GM23338 (cell line): ENCODE data around the gene PLEKHA8. TPM values are rescaled to one million over a fixed set of nuclear protein-coding genes. Genes with fewer than 3 reads are reported as not detected.

Experiments used
- ATAC-seq: fragments of 200-7000 bp; cut with Tn5 transposase; 3 replicates; pipeline ENCODE4 v1.9.1; 2020
- DNase-seq: peaks from one replicate; pipeline ENCODE4 v3.0.0-alpha.2; 2015; ENCODE audit warnings: low spot score
- H2AFZ ChIP-seq: fragments of 200-600 bp; sonication (generic); 2 replicates; pipeline ENCODE4 v1.8.0; 2016; ENCODE audit warnings: antibody characterized with exemption, mild to moderate bottlenecking, moderate library complexity
- H3F3A ChIP-seq: fragments of 200-600 bp; sonication (generic); replicated peaks from 2 replicates; pipeline ENCODE4 v1.8.0; 2017; ENCODE audit warnings: antibody characterized with exemption, mixed run types, low read depth
- H3K27ac ChIP-seq: fragments of 200-600 bp; sonication (generic); 2 replicates; pipeline ENCODE4 v1.6.1; 2016; ENCODE audit warnings: low read depth
- H3K27me3 ChIP-seq: fragments of 200-600 bp; sonication (generic); 2 replicates; pipeline ENCODE4 v1.8.0; 2016; ENCODE audit warnings: mild to moderate bottlenecking, mixed run types, moderate library complexity; ENCODE audit not compliant: insufficient read depth
- H3K36me3 ChIP-seq: fragments of 200-600 bp; sonication (generic); 2 replicates; pipeline ENCODE4 v1.8.0; 2016; ENCODE audit warnings: mild to moderate bottlenecking; ENCODE audit not compliant: insufficient read depth
- H3K4me1 ChIP-seq: fragments of 200-600 bp; sonication (generic); 2 replicates; pipeline ENCODE4 v1.8.0; 2016; ENCODE audit warnings: mild to moderate bottlenecking, moderate library complexity; ENCODE audit not compliant: insufficient read depth
- H3K4me2 ChIP-seq: fragments of 200-600 bp; sonication (generic); 2 replicates; pipeline ENCODE4 v1.7.1; 2017; ENCODE audit warnings: mixed run types
- H3K4me3 ChIP-seq: fragments of 200-600 bp; sonication (generic); 2 replicates; pipeline ENCODE4 v1.6.1; 2016; ENCODE audit warnings: mixed run types
- H3K79me2 ChIP-seq: fragments of 200-600 bp; sonication (generic); replicated peaks from 2 replicates; pipeline ENCODE4 v1.8.0; 2017; ENCODE audit warnings: mild to moderate bottlenecking; ENCODE audit not compliant: insufficient read depth
- H3K9me2 ChIP-seq: fragments of 200-600 bp; sonication (generic); 2 replicates; pipeline ENCODE4 v1.8.0; 2017; ENCODE audit not compliant: insufficient read depth
- H4K20me1 ChIP-seq: fragments of 200-600 bp; sonication (generic); replicated peaks from 2 replicates; pipeline ENCODE4 v1.8.0; 2017; ENCODE audit warnings: mild to moderate bottlenecking; ENCODE audit not compliant: insufficient read depth
- H3K27ac Mint-ChIP-seq: 2 replicates; pipeline ENCODE4 v1.8.0; 2020; ENCODE audit warnings: inconsistent platforms, mild to moderate bottlenecking, moderate library complexity, mixed read lengths
- H3K27me3 Mint-ChIP-seq: 3 replicates; pipeline ENCODE4 v1.8.0; 2022; ENCODE audit warnings: low read depth, mild to moderate bottlenecking, moderate library complexity, mixed read lengths, inconsistent platforms; ENCODE audit not compliant: insufficient read depth, poor library complexity
- H3K36me3 Mint-ChIP-seq: 3 replicates; pipeline ENCODE4 v1.8.0; 2021; ENCODE audit warnings: low read depth, mild to moderate bottlenecking, inconsistent platforms, moderate library complexity, mixed read lengths
- H3K4me1 Mint-ChIP-seq: 3 replicates; pipeline ENCODE4 v1.8.0; 2020; ENCODE audit warnings: mild to moderate bottlenecking, inconsistent platforms, mixed read lengths
- H3K4me3 Mint-ChIP-seq: 3 replicates; pipeline ENCODE4 v1.8.0; 2021; ENCODE audit warnings: moderate library complexity, mild to moderate bottlenecking, inconsistent platforms, mixed read lengths
- H3K9me3 Mint-ChIP-seq: 3 replicates; pipeline ENCODE4 v1.8.0; 2020; ENCODE audit warnings: moderate library complexity, mild to moderate bottlenecking, inconsistent platforms, mixed read lengths
- polyA plus RNA-seq: library from polyadenylated mRNA; unstranded; fragments of >200 nt; fragmentation: Nextera tagmentation; extraction: Ambion mirVana; gene quantifications from 2 replicates; pipeline ENCODE4 v1.2.1, GENCODE V29; 2016
- total RNA-seq: library from RNA; depleted of rRNA; stranded (reverse); fragments of >200 nt; shearing (Covaris generic); gene quantifications from 2 replicates; pipeline ENCODE4 v1.2.3, GENCODE V29; 2014
- TF ChIP-seq, protein P1 (sequence below): fragments of 250-450 bp; sonication (Bioruptor Pico); IDR thresholded peaks from 2 replicates; pipeline ENCODE4 v1.5.0; 2020; ENCODE audit warnings: mild to moderate bottlenecking, moderate library complexity
- TF ChIP-seq, protein P2 (sequence below): IDR thresholded peaks from one replicate; pipeline ENCODE4 v1.6.1; 2018; ENCODE audit warnings: antibody characterized with exemption; ENCODE audit not compliant: unreplicated experiment
- TF ChIP-seq, protein P3 (sequence below), 2 experiments: fragments of 200-600 bp in 1 of 2; sonication (generic) in 1 of 2; conservative IDR thresholded peaks; 2 replicates each; pipeline versions ENCODE4 v1.5.1 to v1.6.1; 2016 to 2017; ENCODE audit warnings: antibody characterized with exemption in 2 of 2, low read depth in 2 of 2, mild to moderate bottlenecking in 2 of 2, moderate library complexity in 1 of 2
- TF ChIP-seq, protein P4 (sequence below): IDR thresholded peaks from 2 replicates; pipeline ENCODE4 v1.6.1; 2016; ENCODE audit warnings: antibody characterized with exemption

PLEKHA8 gene
- total and polyA plus RNA-seq, 2 experiments from 2014 or later, result 11.6 to 44.9 TPM

DNA sequence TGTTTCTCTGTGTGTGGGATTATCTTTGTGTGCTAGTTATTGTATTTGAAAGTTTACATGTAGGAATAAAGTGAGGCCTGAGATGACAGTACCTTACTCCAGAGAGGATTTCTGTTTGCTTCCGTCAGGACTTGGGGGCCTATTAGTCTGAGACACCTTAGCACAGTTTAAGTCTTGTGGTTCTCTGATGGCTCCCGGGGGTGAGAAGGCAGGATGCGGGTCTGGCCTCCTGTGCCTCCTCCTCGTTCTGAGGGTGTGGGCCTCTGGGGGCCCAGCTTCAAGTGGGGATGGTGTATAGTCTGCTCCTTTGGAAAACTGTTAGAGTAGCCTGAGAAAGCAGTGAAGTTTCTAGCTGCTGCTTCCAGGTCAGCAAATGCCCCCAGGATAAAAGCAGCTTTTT is 119.0 kb downstream of the PLEKHA8 start (continued):
- TF ChIP-seq, protein P1, sequence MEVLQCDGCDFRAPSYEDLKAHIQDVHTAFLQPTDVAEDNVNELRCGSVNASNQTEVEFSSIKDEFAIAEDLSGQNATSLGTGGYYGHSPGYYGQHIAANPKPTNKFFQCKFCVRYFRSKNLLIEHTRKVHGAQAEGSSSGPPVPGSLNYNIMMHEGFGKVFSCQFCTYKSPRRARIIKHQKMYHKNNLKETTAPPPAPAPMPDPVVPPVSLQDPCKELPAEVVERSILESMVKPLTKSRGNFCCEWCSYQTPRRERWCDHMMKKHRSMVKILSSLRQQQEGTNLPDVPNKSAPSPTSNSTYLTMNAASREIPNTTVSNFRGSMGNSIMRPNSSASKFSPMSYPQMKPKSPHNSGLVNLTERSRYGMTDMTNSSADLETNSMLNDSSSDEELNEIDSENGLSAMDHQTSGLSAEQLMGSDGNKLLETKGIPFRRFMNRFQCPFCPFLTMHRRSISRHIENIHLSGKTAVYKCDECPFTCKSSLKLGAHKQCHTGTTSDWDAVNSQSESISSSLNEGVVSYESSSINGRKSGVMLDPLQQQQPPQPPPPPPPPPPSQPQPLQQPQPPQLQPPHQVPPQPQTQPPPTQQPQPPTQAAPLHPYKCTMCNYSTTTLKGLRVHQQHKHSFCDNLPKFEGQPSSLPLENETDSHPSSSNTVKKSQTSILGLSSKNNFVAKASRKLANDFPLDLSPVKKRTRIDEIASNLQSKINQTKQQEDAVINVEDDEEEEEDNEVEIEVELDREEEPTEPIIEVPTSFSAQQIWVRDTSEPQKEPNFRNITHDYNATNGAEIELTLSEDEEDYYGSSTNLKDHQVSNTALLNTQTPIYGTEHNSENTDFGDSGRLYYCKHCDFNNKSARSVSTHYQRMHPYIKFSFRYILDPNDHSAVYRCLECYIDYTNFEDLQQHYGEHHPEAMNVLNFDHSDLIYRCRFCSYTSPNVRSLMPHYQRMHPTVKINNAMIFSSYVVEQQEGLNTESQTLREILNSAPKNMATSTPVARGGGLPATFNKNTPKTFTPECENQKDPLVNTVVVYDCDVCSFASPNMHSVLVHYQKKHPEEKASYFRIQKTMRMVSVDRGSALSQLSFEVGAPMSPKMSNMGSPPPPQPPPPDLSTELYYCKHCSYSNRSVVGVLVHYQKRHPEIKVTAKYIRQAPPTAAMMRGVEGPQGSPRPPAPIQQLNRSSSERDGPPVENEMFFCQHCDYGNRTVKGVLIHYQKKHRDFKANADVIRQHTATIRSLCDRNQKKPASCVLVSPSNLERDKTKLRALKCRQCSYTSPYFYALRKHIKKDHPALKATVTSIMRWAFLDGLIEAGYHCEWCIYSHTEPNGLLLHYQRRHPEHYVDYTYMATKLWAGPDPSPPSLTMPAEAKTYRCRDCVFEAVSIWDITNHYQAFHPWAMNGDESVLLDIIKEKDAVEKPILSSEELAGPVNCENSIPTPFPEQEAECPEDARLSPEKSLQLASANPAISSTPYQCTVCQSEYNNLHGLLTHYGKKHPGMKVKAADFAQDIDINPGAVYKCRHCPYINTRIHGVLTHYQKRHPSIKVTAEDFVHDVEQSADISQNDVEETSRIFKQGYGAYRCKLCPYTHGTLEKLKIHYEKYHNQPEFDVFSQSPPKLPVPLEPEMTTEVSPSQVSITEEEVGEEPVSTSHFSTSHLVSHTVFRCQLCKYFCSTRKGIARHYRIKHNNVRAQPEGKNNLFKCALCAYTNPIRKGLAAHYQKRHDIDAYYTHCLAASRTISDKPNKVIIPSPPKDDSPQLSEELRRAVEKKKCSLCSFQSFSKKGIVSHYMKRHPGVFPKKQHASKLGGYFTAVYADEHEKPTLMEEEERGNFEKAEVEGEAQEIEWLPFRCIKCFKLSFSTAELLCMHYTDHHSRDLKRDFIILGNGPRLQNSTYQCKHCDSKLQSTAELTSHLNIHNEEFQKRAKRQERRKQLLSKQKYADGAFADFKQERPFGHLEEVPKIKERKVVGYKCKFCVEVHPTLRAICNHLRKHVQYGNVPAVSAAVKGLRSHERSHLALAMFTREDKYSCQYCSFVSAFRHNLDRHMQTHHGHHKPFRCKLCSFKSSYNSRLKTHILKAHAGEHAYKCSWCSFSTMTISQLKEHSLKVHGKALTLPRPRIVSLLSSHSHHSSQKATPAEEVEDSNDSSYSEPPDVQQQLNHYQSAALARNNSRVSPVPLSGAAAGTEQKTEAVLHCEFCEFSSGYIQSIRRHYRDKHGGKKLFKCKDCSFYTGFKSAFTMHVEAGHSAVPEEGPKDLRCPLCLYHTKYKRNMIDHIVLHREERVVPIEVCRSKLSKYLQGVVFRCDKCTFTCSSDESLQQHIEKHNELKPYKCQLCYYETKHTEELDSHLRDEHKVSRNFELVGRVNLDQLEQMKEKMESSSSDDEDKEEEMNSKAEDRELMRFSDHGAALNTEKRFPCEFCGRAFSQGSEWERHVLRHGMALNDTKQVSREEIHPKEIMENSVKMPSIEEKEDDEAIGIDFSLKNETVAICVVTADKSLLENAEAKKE, result no peak
- TF ChIP-seq, protein P2, sequence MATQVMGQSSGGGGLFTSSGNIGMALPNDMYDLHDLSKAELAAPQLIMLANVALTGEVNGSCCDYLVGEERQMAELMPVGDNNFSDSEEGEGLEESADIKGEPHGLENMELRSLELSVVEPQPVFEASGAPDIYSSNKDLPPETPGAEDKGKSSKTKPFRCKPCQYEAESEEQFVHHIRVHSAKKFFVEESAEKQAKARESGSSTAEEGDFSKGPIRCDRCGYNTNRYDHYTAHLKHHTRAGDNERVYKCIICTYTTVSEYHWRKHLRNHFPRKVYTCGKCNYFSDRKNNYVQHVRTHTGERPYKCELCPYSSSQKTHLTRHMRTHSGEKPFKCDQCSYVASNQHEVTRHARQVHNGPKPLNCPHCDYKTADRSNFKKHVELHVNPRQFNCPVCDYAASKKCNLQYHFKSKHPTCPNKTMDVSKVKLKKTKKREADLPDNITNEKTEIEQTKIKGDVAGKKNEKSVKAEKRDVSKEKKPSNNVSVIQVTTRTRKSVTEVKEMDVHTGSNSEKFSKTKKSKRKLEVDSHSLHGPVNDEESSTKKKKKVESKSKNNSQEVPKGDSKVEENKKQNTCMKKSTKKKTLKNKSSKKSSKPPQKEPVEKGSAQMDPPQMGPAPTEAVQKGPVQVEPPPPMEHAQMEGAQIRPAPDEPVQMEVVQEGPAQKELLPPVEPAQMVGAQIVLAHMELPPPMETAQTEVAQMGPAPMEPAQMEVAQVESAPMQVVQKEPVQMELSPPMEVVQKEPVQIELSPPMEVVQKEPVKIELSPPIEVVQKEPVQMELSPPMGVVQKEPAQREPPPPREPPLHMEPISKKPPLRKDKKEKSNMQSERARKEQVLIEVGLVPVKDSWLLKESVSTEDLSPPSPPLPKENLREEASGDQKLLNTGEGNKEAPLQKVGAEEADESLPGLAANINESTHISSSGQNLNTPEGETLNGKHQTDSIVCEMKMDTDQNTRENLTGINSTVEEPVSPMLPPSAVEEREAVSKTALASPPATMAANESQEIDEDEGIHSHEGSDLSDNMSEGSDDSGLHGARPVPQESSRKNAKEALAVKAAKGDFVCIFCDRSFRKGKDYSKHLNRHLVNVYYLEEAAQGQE, result no peak

DNA sequence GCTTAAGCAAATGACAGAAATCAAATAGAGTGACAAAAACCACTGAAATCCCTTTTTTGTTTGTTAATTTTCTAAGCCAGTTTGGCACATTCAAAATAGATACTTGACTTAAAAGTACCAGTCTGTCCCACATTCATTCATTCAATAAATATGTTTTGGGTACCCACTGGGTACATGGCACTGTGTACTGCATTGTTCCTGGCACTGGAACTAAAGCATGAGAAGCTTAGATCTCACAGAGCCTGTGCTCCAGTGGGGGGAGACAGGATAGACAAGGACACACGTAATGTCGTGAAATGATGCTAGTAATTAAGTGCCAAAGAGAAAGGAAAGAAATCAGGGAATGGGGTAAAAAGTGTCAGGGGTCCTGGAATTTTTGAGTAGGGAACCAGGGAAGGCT is 119.6 kb downstream of the PLEKHA8 start:
- no peaks in the 10 kb centered on the region for H3K9me3 Mint-ChIP-seq
- H3K4me2 ChIP-seq, result no peak overlapping the region
- no peaks in the 10 kb centered on the region for H3K27me3 Mint-ChIP-seq
- H3K36me3 Mint-ChIP-seq, result no peaks in the 10 kb centered on the region
- no peaks in the 10 kb centered on the region for H3K27me3 ChIP-seq
- H2AFZ ChIP-seq, result no peak overlapping the region
- no peak overlapping the region for H3K27ac Mint-ChIP-seq
- no peaks in the 10 kb centered on the region for H3K36me3 ChIP-seq
- no peak overlapping the region for H3K27ac ChIP-seq
- no peak for ATAC-seq
- no peaks in the 10 kb centered on the region for H3K9me2 ChIP-seq
- H3K79me2 ChIP-seq, result no peaks in the 10 kb centered on the region; the same call in 1 of the 2 replicates
- H3K4me3 ChIP-seq, result no peak overlapping the region
- peaks cover 7% of the 10 kb centered on the region; the same call in 1 of the 2 replicates for H4K20me1 ChIP-seq
- H3K4me1 ChIP-seq, result 0 out of 2 replicates have a peak, but pooled peaks cover 4% of the 10 kb centered on the region
- no peak overlapping the region for H3K4me3 Mint-ChIP-seq
- no peaks in the 10 kb centered on the region for H3F3A ChIP-seq
- TF ChIP-seq, protein P3, sequence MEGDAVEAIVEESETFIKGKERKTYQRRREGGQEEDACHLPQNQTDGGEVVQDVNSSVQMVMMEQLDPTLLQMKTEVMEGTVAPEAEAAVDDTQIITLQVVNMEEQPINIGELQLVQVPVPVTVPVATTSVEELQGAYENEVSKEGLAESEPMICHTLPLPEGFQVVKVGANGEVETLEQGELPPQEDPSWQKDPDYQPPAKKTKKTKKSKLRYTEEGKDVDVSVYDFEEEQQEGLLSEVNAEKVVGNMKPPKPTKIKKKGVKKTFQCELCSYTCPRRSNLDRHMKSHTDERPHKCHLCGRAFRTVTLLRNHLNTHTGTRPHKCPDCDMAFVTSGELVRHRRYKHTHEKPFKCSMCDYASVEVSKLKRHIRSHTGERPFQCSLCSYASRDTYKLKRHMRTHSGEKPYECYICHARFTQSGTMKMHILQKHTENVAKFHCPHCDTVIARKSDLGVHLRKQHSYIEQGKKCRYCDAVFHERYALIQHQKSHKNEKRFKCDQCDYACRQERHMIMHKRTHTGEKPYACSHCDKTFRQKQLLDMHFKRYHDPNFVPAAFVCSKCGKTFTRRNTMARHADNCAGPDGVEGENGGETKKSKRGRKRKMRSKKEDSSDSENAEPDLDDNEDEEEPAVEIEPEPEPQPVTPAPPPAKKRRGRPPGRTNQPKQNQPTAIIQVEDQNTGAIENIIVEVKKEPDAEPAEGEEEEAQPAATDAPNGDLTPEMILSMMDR (conservative IDR thresholded peaks at IDR 0.05; ENCODE audit: low read depth in 2 of 2), result no peak
- TF ChIP-seq, protein P4, sequence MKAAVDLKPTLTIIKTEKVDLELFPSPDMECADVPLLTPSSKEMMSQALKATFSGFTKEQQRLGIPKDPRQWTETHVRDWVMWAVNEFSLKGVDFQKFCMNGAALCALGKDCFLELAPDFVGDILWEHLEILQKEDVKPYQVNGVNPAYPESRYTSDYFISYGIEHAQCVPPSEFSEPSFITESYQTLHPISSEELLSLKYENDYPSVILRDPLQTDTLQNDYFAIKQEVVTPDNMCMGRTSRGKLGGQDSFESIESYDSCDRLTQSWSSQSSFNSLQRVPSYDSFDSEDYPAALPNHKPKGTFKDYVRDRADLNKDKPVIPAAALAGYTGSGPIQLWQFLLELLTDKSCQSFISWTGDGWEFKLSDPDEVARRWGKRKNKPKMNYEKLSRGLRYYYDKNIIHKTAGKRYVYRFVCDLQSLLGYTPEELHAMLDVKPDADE, result no peak
- H3K4me1 Mint-ChIP-seq, result no peaks in the 10 kb centered on the region
- DNase-seq, result no peak
